HG03196 (cell line): ENCODE data around the gene LOXL3.

Experiments
- ATAC-seq: cut with Tn5 transposase; IDR thresholded peaks from one replicate; pipeline ENCODE4 v1.9.1; 2021; ENCODE audit not compliant: unreplicated experiment

LOXL3 gene

GRCh38 chr2:74551942-74552913, 1.5 kb downstream of the LOXL3 start:
- no peak for ATAC-seq

DNA sequence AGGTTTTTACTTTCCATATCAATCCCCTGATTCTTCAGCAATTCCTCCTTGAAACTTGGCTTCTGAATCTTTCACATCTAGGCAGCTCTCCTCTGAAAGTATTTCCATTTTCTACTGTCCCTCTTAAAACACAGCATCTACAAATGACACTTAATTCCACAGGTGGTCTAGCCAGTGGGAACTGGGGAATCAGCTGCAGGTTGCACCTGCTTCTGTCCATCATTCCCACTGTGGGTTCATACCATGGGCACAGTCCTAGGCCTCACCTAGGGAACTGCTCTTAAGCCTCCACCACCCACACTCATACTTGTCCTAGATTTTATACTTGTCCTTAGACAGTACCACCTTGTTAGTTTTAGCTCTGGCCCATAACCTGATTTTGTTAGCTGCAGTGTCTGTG, 2.2 kb downstream of the LOXL3 start:
- ATAC-seq: no peak

GRCh38 chr2:74550231-74550630, 3.5 kb downstream of the LOXL3 start:
- ATAC-seq: no peak

GRCh38 chr2:74548900-74549826, 4.6 kb downstream of the LOXL3 start:
- no peak for ATAC-seq

DNA sequence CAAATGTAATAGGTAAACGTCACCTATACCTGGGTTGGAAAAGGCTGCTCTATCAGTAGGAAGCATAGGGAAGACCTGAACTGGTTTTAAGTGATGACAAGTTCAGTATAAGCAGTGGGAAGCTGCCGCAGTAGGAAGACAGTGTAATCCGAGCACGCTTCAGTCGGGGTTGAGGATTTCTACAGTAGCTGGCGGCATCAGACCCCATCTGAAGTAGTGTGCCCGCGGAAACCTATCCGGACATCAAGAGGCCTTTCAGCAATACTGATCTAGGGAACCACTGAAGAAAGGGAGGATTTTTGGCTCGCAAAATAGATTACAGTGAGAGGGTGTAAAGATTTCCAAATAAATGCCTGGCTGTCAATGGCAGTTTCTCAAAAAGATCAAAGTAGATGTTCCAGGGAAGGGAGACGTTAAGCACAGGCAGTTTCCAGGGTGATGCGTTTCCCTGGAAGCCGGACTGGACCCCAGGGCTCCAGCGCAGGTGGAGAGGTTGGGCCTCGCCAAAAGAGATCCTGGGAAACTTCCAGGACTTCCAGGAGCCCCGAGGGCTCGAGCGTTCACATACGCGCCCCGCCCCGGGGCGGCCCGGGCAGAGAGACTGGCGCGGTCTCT, 5.3 kb downstream of the LOXL3 start:
- ATAC-seq: no peak

- no peak for ATAC-seq
Observed at GRCh38 chr2:74546004-74546403, 7.7 kb downstream of the LOXL3 start.

DNA sequence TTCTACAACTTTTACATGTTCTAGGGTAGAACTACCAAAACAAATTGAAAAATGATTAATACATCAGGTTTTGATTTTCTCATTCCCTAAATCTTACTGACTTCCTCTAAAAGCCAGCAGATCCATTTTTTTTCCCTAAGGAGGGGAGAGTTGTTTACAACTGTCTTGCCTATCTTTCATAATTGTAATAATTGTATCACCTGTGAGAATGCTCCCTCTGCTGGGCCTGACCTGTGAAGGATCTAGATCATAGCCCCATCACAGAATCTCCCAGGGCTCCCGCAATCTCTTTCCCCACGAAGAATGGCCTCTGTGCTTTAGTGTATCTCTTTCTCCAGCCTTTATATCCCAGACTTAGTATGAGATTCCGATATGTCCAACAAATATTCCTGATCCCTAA, 9.1 kb downstream of the LOXL3 start:
- ATAC-seq: no peak

GRCh38 chr2:74542978-74543377, 10.8 kb downstream of the LOXL3 start:
- no peak for ATAC-seq

GRCh38 chr2:74540291-74540690, 13.5 kb downstream of the LOXL3 start:
- ATAC-seq: no peak

- no peak for ATAC-seq
Observed at GRCh38 chr2:74538881-74539339, 14.8 kb downstream of the LOXL3 start.

DNA sequence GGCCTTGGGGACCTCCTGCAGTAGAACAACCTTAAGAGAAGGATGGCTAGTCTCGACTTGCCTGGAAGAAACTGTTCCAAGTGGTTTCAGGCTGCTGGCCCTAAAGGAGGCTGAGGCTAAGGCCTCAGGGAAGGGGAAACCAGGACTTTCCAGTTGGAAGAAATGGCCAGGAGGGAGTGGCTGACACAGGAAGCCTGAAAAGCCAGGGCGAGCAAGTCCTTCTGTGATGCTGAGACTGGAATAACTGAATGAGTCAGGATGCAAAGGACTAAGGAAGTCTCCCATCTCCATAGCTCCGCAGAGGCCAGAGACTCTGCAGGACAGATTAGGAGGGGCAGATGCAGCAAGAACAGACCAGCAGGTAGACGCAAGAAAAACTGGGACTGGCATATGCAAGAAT, 16.6 kb downstream of the LOXL3 start:
- no peak for ATAC-seq

GRCh38 chr2:74536166-74536950, 17.4 kb downstream of the LOXL3 start:
- ATAC-seq: no peak

DNA sequence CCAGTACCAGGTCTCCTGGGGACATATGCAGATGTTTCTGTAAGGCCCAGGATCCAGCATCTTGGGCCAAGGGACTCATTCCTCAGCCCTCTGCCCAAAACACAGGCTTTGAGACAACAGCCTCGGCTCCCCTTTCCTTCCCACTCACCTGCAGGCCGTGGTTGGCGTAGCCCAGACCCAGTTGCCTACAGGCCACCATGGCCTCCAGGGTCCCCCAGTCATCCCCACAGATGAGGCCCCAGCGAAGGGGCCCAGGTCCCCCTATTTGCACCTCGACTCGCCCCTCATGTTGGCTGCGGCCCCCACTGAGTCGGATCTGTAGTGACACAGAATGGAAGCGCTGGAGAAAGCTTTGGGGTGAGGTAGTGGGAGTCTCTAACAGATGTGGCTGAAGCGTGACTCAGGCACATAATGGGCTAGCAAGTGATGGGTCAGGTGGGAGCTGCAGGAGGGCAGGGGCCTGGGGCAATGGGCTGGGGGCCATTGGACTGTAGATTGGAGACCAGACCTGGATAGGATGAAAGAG, 18.2 kb downstream of the LOXL3 start:
- no peak for ATAC-seq

GRCh38 chr2:74534411-74534810, 19.3 kb downstream of the LOXL3 start:
- ATAC-seq: no peak

DNA sequence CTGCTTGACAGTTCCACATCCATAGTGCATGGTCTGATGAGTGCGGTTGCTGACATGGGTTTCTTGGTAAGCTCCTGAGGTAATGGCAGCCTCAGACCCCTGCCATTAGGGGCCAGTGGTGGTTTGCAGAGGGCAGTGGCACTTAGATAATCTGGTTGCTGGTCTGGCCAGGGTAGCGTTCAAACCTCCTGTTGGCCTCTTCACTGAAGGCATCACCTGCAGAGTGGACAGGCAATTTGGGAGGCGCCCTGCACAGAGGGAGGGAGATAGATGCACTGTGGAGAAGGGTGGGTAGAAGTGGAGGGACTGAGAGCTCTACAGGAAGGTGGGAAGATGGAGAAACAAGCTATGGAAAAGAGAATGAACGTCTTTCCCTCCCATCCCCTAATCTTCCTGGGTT, 20.3 kb downstream of the LOXL3 start:
- no peak for ATAC-seq

DNA sequence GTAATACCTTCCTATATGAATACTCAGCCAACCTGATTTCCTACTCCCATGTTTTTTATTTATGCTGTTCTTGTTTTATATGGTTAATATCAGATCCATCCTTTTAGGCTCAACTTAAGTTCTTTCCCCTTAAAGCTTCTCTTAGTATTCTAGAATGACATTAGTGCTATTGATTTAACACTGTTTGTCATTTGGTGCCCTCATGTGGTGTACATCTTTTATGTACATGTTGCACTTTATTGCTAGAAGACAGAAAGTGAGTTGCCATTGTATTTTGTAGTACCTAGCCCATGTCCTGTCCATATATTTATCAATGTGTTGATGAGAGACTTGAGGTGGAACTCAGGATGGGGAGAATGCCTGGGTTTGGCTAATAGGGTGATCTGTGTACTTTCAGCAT, 21.5 kb downstream of the LOXL3 start:
- no peak for ATAC-seq

DNA sequence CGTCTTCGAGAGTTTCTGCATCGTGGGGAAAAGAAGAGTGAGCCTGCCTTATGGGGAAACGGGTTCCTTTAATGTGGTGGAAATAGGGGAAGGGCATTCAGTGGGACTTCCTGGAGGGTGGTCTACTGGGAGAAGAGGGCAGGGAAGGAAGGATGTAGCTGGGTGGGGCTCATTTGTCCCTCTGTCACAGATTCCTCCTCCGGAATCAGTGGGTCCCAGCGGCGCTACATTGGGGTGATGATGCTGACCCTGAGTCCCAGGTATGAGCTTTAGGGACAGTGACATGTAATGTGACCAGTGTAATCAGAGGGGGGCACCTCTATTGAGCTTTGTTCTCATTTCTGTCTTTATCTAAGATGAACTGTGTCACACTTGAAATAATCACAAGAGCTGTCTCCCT, 22.1 kb downstream of the LOXL3 start:
- no peak for ATAC-seq

DNA sequence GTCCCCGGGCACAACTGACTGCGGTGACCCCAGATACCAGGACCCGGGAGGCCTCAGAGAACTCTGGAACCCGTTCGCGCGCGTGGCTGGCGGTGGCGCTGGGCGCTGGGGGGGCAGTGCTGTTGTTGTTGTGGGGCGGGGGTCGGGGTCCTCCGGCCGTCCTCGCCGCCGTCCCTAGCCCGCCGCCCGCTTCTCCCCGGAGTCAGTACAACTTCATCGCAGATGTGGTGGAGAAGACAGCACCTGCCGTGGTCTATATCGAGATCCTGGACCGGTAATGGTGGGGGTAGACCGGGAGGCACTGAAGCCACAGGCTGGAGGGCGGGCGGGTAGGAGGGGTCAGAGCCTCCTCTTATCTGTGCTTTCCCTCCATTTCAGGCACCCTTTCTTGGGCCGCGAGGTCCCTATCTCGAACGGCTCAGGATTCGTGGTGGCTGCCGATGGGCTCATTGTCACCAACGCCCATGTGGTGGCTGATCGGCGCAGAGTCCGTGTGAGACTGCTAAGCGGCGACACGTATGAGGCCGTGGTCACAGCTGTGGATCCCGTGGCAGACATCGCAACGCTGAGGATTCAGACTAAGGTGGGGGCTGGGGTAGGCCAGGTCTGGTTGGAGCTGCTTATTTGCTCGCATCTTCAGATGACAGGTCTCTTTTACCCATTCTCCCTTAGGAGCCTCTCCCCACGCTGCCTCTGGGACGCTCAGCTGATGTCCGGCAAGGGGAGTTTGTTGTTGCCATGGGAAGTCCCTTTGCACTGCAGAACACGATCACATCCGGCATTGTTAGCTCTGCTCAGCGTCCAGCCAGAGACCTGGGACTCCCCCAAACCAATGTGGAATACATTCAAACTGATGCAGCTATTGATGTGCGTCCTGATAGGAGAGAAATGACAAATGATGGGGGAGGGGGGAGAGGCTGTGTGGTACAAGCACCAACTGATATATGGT, 23.2 kb downstream of the LOXL3 start:
- peak; percentile 29 for ATAC-seq
